GM21786 (cell line): Measurements from ENCODE around the gene ATP6V0A4.
"Not testable (repeated sequence)": the region's sequence is repeated elsewhere in the genome, so short reads cannot be mapped to it uniquely, and the experiment has no call there.

Experiments used
- ATAC-seq: cut with Tn5 transposase; IDR thresholded peaks from one replicate; pipeline ENCODE4 v1.9.1; 2021; ENCODE audit not compliant: unreplicated experiment

Gene ATP6V0A4

DNA sequence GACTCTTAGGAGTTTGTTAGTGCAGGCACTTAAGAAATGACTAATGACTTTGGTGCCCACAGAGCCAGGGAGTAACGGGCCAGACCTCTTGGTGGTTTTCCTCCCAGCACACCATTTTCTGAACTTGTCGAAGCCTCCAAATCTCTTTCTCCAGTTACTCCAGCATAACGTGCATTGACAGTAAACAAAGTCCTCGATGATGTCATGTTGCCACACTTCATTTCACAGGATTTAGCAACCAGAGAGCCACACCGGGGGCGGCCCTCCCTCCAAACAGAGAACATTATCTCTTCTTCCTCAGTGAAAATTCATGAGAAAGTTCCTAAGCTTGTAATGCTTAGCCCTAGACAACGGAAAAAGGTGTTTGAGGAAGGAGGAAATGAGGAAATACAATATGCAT, 92.8 kb downstream of the ATP6V0A4 start:
- ATAC-seq, result no peak

DNA sequence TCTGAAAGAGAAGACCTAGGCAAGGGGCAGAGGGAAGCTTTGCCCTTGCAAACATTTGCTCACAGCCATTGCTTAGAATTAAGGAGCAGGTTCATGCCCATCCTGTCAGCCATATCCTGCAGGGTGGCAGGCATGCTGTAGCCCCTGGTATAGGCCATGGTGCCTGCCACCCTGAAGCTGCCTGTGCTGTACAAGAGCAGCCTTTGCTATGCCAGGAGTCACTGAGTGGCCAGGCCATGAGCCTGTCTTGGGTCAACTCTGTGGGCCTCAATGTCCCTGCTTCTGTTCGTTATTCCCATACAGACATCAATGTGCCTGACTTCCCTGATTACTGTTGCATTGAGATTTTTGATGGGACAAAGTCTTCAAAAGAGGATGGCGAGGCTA, 96.5 kb downstream of the ATP6V0A4 start:
- no peak for ATAC-seq

DNA sequence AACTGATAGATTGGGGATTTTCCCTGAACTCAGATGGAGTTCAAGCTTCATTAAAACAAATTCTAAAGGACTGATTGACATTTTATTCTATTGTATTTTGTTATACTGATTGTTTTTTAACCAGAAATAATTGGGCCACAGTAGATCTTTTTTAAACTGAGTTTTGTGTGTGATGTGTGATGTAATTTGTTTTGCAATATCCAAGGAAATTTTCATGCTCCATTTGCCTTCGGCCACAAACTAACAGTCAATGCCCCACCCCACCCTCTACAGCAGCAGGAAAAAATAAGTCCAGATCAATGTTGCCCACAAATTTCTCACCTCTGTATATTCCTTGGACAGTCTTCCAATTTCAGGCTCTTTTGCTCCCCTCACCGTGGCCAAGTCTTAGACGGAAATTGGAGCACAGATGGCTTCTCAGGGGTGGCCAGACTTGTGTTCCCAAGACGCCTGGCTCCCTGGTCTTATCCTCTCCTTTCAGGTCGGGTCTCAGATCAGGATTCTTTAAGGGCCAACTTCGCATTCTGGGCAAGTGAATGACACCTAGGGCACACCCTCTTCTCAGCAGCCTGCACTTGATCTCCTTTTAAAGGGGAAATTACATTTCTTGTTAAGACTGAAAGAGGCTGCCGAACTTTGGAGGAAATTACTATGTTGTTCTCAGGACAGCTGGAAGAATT, 97.0 kb downstream of the ATP6V0A4 start, which contains the start of gene SVOPL:
Gene SVOPL, minus strand, starts transcription at position 506 of the 680 bp plus-strand sequence. CDS start 22,317 bp downstream, outside the sequence.
- ATAC-seq, result no peak

DNA sequence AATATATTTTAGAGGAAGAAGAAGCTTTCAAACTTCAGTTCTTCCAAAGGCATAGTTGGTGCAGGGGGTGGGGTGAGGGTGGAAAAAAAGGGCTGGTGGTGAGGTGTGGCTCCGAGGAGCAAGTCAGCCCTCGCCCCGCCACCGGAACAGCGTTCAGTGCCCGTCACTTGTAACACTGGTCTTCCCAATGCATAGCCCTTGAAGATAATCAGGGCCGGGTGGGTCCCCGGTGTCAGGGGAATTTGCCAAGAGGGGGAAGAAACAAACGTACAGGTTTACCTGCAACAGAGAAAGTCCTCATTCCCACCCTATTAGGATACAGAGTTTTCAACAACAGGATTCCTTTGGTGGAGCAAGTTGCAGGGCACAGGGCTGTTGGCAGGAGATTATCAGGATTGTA, 98.3 kb downstream of the ATP6V0A4 start:
- no peak for ATAC-seq

DNA sequence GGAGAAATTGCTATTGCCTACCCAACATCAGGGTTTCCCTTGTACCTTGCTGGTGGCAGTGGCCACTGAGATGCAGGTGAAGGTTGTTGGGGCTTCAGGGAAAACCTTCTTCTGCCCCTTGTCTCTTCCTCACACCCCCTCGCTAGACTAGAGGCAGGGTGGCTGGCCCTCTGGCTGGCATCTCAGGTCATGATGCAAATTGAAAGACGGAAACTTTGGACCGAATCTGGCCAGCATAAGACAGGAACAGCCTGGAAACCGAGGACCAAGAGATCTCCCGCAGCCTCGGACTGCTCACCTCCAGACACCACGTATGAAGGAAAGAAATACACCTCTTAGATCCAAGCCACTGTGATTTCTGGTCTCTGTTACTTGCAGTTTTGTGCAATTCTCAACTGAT, 99.7 kb downstream of the ATP6V0A4 start:
- no peak for ATAC-seq

DNA sequence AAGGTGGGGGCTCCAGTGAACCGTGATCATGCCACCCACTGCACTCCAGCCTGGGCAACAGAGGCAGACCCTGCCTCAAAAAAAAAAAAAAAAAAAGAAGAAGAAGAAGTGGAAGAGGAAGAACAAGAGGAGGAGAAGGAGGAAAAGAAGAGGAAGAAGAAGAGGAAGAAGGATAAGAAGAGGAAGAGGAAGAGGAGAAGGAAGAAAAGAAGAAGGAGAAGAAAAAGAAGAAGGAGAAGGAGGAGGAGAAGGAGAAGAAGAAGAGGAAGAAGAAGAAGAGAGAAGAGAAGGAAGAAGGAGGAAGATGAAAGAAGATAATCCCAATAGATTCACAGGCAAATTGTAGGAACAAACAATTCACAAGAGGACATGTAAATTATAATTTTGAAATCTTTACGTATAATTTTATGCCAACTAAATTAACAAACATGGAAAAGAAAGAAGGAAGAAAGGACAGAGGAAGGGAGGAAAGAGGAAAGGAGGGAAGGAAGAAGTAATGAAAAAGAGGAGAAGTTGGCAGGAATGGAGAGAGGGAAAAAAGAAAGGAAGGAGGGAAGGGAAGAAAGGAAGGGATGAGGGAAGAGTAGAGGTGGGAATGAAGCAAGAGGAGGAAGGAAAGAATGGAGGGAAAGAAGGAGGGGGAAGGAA, 100.3 kb downstream of the ATP6V0A4 start:
- no peak for ATAC-seq

DNA sequence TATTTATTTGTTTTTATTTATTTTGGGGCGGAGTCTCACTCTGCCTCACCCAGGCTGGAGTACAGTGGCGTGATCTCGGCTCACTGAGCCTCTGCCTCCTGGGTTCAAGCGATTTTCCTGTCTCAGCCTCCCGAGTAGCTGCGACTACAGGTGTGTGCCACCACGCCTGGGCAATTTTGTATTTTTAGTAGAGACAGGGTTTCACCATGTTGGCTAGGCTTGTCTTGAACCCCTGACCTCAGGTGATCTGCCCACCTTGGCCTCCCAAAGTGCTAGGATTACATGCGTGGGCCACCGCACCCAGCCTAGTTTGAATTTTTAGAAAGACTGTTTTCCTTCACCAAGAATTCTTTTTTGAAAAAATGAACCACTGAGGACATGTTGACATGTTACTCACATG, 102.2 kb downstream of the ATP6V0A4 start:
- ATAC-seq, result not testable (repeated sequence)

DNA sequence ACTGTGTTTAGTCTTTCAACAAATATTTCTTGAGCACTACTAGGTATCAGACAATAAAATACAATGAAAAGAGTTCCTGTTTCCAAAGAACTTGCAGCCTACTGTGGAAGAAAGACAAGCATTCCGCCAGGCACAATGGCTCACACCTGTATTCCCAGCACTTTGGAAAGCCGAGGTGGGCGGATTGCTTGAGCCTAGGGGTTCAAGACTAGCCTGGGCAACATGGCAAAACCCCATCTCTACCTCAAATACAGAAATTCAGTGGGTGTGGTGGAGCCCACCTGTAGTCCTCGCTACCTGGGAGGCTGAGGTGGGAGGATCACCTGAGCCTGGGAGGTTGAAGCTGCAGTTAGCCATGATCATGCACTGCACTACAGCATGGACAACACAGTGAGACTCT, 102.9 kb downstream of the ATP6V0A4 start:
- ATAC-seq, result no peak

DNA sequence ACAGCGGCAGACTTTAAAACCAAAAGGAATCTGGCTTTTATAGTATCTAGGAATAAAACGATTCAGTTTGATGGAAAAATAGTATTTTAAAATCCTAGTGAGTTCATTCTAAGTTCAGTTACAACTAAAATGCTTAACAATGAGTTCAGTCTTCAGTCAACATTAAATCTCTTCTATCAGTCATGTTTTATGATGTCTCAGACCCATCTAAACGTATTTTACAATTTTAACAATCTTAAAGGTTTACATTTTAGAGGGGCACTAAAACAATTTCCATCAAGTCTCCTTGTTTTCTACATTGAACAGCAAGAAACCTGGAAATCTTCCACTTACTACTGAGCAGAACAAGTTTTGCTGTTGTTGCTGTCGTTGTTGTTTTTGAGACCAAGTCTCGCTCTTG, 106.8 kb downstream of the ATP6V0A4 start:
- no peak for ATAC-seq

DNA sequence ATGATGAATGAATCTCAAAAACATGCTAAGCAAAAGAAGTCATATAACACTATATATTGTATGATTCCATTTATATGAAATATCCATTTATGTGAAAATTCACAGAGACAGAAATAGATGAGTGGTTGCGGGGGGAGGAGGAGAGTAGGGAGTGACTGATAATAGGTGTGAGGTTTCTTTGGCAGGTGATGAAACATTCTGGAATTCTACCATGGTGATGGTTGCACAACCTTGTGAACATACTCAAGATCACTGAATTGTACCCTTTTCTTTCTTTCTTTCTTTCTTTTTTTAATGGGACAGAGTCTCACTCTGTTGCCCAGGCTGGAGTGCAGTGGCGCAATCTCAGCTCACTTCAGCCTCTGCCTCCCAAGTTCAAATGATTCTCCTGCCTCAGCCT, 107.5 kb downstream of the ATP6V0A4 start:
- no peak for ATAC-seq

DNA sequence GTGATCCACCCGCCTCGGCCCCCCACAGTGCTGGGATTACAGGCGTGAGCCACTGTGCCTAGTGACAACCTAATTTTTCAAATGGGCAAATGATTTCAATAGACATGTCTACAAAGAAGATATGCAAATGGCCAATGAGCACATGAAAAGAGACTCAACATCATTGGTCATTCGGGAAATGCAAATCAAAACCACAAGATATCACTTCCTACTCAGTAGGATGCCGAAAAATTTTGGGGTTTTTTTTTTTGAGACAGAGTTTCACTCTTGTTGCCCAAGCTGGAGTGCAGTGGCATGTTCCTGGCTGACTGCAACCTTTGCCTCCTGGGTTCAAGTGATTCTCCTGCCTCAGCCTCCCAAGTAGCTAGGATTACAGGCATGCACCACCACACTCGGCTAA, 110.0 kb downstream of the ATP6V0A4 start:
- ATAC-seq, result not testable (repeated sequence)

DNA sequence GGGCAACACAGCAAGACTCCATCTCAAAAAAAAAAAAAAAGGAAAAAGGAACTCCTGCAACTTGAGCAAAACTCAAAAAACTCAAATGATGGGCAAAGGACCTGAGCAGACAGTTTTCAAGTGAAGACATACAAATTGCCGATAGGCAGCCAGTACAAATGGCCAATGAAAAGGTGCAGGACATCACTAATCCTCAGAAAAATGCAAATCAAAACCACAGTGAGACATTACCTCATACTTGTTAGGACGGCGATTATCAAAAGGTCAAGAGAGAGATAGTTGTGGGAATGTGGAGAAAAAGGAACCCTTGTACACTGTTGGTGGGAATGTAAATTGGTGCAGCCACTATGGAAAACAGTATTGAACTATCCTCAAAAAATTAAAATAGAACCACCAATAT, 113.7 kb downstream of the ATP6V0A4 start:
- no peak for ATAC-seq

DNA sequence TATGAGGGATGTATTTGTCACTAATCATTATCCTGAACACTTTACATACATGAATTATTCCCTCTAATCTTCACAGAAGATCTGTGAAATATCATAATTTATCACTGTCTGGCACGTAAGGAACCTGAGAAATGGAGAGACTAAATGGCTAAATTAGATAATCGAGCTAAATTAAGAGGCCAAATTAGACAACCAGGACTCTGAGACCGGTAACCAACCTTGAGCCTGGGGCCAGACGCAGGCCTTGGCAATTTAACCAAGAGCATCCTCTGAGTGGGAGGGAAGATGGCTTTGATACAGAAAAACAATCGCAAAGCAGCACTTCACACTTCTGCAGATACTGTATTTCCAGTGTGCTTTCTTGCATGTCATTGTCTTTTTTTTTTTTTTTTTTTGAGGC, 118.2 kb downstream of the ATP6V0A4 start:
- no peak for ATAC-seq

DNA sequence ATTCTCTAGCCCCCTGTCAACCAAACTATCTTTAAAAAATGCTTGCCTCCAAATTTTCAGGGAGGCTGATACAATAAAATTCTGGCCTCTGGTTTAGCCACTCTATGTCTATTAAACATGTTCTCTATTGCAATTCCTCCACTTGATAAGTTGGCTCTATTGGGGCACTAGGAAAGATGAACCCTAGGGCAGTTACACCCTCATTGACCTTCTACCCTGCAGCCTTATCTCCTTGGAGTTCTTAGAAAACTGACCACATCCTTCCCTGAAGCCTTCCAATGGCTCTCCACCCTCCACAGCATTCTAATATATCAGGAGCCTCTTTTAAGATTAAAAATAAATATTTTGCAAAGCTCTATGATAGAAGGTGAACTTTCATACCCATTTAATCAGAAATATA, 127.4 kb downstream of the ATP6V0A4 start:
- no peak for ATAC-seq

DNA sequence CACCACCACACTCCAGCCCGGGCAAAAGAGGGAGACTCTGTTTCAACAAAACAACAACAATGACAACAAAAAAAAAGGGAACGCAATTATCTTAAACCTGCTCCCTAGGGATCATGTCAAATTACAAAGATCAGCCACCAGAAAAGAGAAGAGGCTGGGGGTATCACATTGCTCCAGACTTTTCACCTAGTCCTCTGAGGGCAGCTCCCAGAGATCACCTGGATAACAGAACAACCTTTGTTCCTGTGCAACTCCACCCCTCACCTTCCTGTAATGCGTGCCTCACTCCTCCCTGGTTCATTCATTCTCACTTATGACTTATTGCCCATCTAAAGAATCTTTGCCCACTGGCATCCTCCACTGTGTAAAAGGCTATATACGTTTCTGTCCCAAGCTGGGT, 128.6 kb downstream of the ATP6V0A4 start:
- ATAC-seq, result no peak

DNA sequence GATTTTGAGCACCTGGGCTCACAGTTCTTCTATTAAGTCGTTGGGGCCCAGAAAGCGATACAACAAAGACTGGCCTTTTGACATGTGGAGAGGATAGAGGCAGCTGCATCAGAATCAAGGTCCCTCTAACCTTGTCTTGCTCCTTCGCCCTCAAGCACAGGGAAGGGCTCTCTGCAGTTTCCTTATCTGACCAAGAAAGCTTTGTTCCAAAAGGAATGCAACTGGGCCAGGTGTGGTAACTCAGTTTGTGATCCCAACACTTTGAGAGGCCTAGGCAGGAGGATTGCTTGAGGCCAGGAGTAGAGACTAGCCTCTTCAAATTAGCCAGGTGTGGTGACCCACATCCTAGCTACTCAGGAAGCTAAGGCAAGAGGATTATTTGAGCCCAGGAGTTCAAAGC, 129.1 kb downstream of the ATP6V0A4 start:
- ATAC-seq, result no peak

DNA sequence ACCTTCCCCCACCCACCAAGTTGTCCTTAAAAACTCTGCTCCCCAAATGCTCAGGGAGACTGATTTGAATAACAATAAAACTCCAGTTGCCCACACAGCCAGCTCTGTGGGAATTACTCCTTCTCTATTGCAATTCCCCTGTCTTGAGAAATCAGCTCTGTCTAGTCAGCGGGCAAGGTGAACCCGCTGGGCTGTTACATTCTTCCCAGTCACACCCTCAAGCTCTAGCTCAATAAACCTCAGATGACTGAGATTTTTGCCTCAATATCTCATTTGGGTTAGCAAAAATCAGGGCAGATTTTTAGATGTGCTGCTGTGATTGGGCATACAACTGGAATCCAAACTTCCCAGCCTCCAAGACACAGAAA, 129.8 kb downstream of the ATP6V0A4 start:
- no peak for ATAC-seq

DNA sequence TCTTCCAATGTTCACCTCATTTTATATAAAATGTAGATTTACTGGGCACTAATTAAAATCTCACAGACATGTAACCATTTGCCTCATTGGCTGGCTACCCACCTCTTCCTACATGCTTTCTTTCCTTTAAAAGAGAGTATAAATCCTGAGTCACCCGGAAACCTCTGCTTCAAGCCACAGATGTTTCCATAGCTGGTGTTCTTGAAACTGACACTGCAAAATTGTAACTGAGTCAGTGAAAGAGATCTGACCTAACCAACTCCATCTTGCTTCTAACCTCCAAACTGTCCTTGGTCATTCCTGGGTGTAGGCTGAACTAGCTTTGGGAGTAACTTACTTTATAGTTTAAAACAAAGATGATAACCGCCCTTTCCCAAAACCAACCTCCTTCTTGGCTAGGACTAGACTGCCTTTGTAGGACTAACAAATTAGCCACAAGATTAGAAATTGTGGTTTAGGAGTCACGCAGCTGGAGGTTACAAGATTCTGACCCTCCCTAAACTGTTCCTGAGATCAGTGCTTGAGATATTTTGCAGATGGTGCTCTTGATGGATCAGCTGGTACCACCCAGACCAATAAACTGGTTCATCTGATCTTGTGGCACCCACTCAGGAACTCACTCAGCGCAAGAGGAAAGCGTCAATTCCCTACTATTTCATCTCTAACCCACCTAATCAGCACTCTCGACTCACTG, 130.3 kb downstream of the ATP6V0A4 start:
- no peak for ATAC-seq

DNA sequence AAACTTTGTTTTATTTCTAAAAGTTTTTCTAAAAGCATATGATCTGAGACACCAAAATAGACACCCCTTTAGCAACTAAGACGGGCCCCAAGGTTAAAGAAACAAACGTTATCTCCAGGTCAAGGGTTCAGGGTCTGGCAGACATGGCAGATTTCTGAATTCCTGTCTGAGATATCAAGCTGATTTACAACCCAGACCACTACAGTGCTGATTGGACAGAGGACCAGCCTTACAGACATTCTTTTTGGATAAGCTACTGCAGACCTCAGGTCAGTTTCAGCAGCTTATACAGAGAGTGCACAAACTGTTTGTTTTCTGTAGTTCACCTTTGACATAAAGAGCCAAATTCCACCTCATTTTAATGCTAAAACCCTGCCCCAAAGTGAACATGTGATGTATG, 131.6 kb downstream of the ATP6V0A4 start:
- ATAC-seq, result no peak

DNA sequence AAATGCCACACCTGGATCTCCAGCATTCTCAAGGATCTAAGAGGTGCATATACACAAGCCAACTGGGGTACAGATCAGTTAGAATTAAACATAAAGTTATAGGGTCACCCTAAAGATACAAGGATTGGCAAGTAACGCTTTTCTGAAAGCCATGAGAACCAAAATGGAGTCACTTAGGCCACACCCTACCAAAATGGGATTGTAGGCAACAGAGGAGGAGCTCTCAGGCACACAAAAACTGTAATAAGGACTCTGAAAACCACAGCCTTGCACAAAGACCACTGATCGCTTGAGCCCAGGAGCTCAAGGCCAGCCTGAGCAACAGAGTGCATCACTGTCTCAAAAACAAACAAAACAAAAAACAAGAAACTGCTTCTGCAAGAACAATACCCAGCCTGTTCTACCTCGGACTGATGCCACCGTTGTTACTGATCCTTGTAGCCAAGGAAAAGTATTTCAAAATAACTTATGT, 132.3 kb downstream of the ATP6V0A4 start:
- ATAC-seq, result no peak

DNA sequence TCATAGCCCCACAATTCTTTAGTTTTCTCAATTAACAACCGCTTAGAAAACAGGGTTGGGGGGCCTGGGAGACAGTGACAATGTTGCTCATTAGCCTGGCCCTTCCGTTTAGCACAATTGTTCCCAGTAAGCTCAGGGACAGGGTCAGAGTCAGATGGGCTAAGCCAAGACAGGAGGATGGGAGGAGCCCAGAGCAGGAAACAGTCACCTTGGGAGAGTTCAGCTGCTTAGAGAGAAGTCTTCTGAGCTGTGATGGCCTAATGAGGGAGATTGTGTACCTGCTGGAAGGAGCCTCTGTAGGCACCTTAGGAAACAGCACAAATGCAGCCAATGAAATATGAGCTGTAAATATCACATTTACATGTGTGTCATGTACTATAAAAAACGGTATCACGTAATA, 132.7 kb downstream of the ATP6V0A4 start:
- no peak for ATAC-seq
